Body of pancreas (tissue), 4 donors: ENCODE results near the gene TMEM266. TPM values are rescaled to one million over a fixed set of nuclear protein-coding genes. Genes with fewer than 3 reads are reported as not detected.

Source experiments
- ATAC-seq: fragments of 150-250 bp; one replicate; pipeline ENCODE4 v1.9.1; 2016
- DNase-seq, 4 donors: peaks; one replicate each; pipeline ENCODE4 v3.0.0-alpha.2; 2019
- H3K27ac ChIP-seq, 4 donors: fragments of 200-600 bp; sonication (generic); 1 replicate in 3 of 4; 2 replicates in 1 of 4; pipeline versions ENCODE4 v1.5.1 to v1.6.1; 2016 to 2019; ENCODE audit warnings: mild to moderate bottlenecking in 1 of 4, mixed read lengths in 1 of 4, moderate library complexity in 1 of 4
- H3K27me3 ChIP-seq, 2 donors: fragments of 200-600 bp; sonication (generic); one replicate each; pipeline ENCODE4 v1.6.0; 2016; ENCODE audit warnings: mild to moderate bottlenecking in 1 of 2
- H3K36me3 ChIP-seq, 2 donors: fragments of 200-600 bp; sonication (generic); replicated peaks in 1 of 2; 2 replicates each; pipeline ENCODE4 v1.5.1; 2016; ENCODE audit warnings: low read depth in 2 of 2; ENCODE audit not compliant: insufficient read depth in 1 of 2
- H3K4me1 ChIP-seq: fragments of 200-600 bp; sonication (generic); one replicate; pipeline ENCODE4 v1.6.0; 2016
- H3K4me3 ChIP-seq, 2 donors: fragments of 200-600 bp; sonication (generic); 1 replicate in 1 of 2; 2 replicates in 1 of 2; pipeline ENCODE4 v1.5.1; 2016 to 2019
- H3K9me3 ChIP-seq, 3 donors: fragments of 200-600 bp; sonication (generic); 1 replicate in 2 of 3; 2 replicates in 1 of 3; pipeline ENCODE4 v1.5.1; 2016
- POLR2A ChIP-seq, 3 donors: fragments of 450-650 bp; IDR thresholded peaks; one replicate each; pipeline ENCODE4 v1.6.1; 2016; ENCODE audit warnings: antibody characterized with exemption in 3 of 3, mild to moderate bottlenecking in 2 of 3
- WGBS, 2 donors: methylation state at CpG; one replicate each; pipeline ENCODE4 v1.1.5; 2017; 5-methylcytosine and 5-hydroxymethylcytosine counted together
- intact Hi-C: fragments of 100-400 bp; cut with DNase I; formaldehyde crosslinking; loops from one replicate; pipeline ENCODE4 v1.15.1; 2023
- total RNA-seq, 2 donors: library from RNA; depleted of rRNA; stranded (reverse); fragments of >200 nt; gene quantifications; one replicate each; pipeline ENCODE4 v1.1.0, GENCODE V29; 2016
- TF ChIP-seq, protein P1 (sequence below), 7 experiments: fragments of 450-650 bp in 4 of 7; fragments of 200-600 bp in 3 of 7; sonication (generic) in 3 of 7; IDR thresholded peaks; one replicate each; pipeline ENCODE4 v1.5.1; 2016 to 2019; ENCODE audit warnings: antibody characterized with exemption in 7 of 7

Gene TMEM266
- total RNA-seq, 2 donors from 2014 or later, result 0.66 to 9.1 TPM

DNA sequence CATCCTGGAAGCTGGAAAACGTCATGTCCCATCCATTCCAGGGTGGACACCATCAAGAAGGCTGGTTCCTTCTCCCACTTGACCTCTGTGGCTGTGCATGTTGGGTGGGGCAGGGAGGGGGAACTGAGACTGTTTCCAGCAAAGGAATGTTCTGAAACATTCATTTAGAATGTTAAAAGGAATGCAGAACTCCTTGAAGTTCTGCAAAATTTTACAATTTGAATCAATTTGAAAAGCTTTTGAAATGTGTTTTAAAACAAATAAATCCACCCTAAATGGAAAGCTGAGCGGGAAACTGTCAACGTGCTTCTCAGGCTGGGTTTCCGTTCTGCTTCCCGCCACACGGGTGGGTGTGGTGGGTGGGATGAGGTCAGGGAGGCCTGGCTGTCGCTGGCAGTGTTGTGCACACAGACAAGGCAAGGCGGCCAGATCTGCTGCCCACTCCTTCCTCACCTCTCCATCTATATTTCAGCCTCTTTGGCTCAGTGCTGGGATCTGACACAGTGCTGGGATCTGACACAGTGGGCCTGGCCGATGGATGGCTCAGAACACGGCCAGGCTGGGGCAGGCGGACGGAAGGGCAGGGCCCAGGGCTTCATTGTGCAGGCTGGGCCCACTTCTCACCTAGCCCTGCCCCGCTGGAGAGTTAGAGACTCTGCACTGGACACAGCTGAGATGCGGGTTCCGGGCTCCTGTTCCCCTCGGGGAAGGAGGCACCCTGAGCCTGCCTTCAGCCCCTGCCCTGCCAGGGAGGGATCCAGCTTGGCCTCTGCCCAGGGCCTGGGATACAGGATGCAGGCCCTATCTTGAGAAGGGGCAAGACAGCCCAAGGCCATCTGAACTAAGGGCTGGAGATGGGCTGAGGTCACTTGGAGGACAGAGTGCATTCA lies 110.4 kb downstream of the TMEM266 start:
- intact Hi-C loops, result no loop called here
- TF ChIP-seq, protein P1, sequence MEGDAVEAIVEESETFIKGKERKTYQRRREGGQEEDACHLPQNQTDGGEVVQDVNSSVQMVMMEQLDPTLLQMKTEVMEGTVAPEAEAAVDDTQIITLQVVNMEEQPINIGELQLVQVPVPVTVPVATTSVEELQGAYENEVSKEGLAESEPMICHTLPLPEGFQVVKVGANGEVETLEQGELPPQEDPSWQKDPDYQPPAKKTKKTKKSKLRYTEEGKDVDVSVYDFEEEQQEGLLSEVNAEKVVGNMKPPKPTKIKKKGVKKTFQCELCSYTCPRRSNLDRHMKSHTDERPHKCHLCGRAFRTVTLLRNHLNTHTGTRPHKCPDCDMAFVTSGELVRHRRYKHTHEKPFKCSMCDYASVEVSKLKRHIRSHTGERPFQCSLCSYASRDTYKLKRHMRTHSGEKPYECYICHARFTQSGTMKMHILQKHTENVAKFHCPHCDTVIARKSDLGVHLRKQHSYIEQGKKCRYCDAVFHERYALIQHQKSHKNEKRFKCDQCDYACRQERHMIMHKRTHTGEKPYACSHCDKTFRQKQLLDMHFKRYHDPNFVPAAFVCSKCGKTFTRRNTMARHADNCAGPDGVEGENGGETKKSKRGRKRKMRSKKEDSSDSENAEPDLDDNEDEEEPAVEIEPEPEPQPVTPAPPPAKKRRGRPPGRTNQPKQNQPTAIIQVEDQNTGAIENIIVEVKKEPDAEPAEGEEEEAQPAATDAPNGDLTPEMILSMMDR (IDR thresholded peaks at IDR 0.05), result no peak
- TF ChIP-seq POLR2A (IDR thresholded peaks at IDR 0.05), result no peak
- ATAC-seq, result no peak
- Histone ChIP-seq H3K27me3 (no peaks in the 10 kb centered on the region), H3K9me3 (no peaks in the 10 kb centered on the region), H3K4me1 (no peaks in the 10 kb centered on the region), H3K27ac (no peak overlapping the region), H3K4me3 (no peak overlapping the region), H3K36me3 (no peaks in the 10 kb centered on the region)
- DNase-seq, result no peak
- WGBS, 2 donors, result 77 to 87% methylated on average over 12 to 16 of the region's 16 CpGs

DNA sequence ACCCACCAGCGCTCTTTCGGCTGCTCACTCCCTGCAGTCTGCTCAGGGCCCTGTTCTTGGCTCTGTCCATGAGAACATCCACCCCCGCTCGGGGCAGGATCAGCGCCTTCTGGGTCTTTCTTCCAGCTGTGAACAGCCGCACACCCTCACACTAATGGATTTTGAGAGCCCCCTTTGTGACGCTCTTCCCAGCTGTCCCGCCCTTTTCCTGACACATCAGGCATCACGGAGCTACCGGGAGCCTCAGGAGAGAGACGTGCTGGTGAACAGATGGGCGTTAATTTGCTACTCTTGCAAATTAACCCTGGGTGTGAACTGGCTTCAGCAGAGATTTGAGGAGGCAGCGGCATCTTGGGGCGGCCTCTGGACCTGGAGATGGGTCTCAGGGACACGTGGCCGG lies 113.0 kb downstream of the TMEM266 start:
- no peak overlapping the region for H3K4me3 ChIP-seq
- ATAC-seq (no peak), DNase-seq (no peak)
- no peaks in the 10 kb centered on the region for H3K9me3 ChIP-seq
- intact Hi-C loops, result no loop called here
- no peak overlapping the region for H3K27ac ChIP-seq
- no peaks in the 10 kb centered on the region for H3K27me3 ChIP-seq
- H3K36me3 ChIP-seq, result no peaks in the 10 kb centered on the region
- H3K4me1 ChIP-seq, result no peaks in the 10 kb centered on the region
- TF ChIP-seq, protein P1 (IDR thresholded peaks at IDR 0.05), result no peak
- TF ChIP-seq POLR2A (IDR thresholded peaks at IDR 0.05), result no peak
- WGBS, 2 donors, result 82 to 86% methylated on average over 16 of the region's 16 CpGs

DNA sequence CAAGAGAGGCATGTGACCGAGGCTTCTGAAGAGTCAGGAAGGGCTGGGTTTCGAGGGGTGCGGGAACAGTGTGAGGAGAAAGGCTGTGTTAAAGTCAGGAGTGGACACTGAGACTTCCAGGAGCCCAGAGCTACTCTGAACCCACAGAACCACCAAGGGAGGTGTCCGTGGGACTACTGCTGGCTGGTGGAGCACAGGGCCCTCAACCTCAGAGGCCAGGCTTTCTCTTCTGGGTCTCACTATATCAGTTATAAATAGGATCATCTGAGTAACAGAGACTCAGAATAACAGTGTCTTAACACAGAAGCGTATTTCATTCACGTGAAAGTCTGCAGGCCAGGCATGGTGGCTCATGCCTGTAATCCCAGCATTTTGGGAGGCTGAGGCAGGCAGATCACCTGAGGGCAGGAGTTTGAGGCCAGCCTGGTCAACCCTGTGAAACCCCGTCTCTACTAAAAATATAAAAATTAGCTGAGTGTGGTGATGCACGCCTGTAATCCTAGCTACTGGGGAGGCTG lies 113.6 kb downstream of the TMEM266 start:
- WGBS, 2 donors, result 93 to 97% methylated on average over 8 of the region's 8 CpGs
- Histone ChIP-seq H3K4me1 (no peaks in the 10 kb centered on the region), H3K4me3 (no peak overlapping the region), H3K27me3 (no peaks in the 10 kb centered on the region), H3K36me3 (no peaks in the 10 kb centered on the region), H3K9me3 (no peaks in the 10 kb centered on the region), H3K27ac (no peak overlapping the region)
- no peak for DNase-seq
- intact Hi-C loops, result no loop called here
- no peak for ATAC-seq
- TF ChIP-seq, protein P1 (IDR thresholded peaks at IDR 0.05), result no peak
- TF ChIP-seq POLR2A (IDR thresholded peaks at IDR 0.05), result no peak

DNA sequence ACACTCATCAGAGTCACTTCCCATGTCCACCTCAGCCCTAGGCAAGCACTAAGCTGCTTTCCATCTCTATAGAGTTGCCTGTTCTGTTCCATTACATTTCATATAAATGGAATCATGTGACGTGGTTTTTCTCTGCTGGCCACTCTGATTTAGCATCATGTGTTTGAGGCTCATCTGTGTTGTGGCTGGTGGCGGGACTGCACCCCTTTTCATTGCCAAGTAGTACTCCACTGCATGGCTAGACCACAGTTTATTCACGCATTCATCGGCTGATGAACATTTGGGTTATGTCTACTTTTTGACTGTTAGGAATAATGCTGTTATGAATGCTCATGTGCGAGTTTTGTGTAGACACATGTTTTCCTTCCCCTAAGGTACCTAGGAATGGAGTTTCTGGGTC lies 114.9 kb downstream of the TMEM266 start:
- Histone ChIP-seq H3K27me3 (no peaks in the 10 kb centered on the region), H3K27ac (no peak overlapping the region), H3K9me3 (no peaks in the 10 kb centered on the region), H3K4me3 (no peak overlapping the region), H3K4me1 (no peaks in the 10 kb centered on the region), H3K36me3 (no peaks in the 10 kb centered on the region)
- no peak for ATAC-seq
- intact Hi-C loops, result no loop called here
- TF ChIP-seq, protein P1 (IDR thresholded peaks at IDR 0.05), result no peak
- no peak for TF ChIP-seq POLR2A (IDR thresholded peaks at IDR 0.05)
- 88 to 94% methylated on average over 5 of the region's 5 CpGs for WGBS, 2 donors
- DNase-seq, result no peak
